Measurements from ENCODE around the gene APIP.

The APIP gene

GRCh38 chr11:34887260-34887659 lies 28.9 kb downstream of the APIP start:
- no peak for DNase-seq (ENCODE audit: low spot score)

- no peak for DNase-seq (ENCODE audit: low spot score)
Observed at GRCh38 chr11:34886609-34887008, 29.6 kb downstream of the APIP start.

DNA sequence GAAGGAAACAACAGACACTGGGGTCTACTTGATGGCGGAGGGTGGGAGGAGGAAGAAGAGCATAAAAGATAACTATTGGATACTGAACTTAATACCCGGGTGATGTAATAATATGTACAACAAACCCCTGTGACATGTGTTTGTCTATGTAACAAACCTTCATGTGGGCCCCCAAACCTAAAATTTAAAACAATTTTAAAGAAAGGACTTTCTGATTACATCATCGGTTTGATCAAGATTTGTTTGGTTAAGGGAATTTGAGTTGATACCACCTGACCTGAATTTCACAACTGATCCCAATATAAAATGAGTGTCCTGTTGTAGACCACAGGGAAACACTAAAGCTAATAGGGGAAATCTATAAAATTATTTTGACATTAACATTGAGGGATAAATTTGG lies 34.3 kb downstream of the APIP start:
- DNase-seq (ENCODE audit: low spot score), result no peak

GRCh38 chr11:34877375-34877975 lies 38.7 kb downstream of the APIP start:
- no peak for DNase-seq (ENCODE audit: low spot score)

GRCh38 chr11:34874202-34874601 lies 42.0 kb downstream of the APIP start:
- no peak for DNase-seq (ENCODE audit: low spot score)

DNA sequence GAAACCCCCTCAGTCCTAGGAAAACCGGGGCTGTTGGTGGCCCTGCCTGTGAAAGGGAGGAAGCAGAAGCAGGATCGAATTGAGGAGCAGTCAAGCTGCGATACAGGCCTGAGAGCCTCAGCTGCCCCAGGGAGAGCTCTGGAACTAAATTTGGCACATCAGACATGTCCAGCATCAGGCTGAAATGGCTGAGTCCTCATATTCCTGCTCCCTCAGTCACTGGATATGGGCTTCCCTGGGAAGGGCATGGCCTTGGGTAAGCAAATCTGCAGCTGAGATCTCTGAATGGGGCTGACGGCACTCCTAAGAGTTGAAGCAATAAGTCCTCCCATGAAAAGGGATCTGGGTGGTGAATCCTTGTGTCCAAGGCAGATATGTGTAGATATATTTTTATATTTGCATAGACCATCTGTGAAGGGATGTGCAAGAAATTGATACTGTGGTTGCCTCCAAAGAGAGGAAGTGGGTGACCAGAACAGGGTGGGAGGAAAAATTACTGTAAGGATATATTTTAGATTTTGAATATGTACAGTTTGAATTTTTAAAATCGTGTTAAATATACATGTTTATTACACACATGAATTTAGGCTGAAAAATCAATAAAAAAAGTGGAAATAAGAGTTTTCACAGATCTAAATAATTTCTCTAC lies 45.5 kb downstream of the APIP start:
- DNase-seq (ENCODE audit: low spot score), result no peak

DNA sequence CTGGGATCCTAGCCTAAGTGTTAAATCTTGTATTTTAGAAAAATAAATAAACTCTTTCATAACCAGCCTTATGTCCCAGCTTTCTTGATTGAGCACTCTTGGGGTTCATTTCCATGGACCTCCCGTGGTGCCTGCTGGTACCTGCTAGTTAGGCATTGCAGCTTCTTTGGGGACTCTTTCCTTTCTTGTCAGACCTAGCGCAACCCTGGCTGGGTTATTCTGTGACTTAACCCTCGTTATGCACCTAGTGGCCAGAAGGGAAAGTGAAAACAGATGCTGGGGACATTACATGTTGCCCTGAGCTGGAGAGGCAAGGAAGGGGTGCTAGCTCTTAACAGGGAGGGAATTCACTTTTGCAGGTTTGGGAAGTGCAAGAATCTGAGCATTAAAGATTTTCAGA lies 46.8 kb downstream of the APIP start:
- no peak for DNase-seq (ENCODE audit: low spot score)

GRCh38 chr11:34866375-34866774 lies 49.8 kb downstream of the APIP start:
- no peak for DNase-seq (ENCODE audit: low spot score)

DNA sequence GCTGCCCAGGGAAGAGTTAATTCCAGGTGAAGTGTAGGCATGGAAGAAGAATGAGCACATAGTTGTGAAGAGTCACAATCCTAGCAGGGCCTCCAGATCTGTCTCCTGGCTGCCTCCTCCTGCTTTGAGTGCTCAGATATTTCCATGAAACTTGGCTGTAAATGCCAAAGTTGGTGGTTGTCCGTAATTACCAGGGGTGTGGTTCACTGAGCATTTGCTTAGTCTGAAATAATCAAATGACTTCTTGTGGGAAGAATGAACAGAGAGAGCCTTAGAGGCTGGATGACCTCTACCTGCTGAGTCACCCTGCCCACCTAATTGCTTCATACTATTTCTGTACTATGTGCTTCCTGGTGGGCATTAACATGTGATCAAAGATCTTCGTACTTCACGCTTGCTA lies 50.9 kb downstream of the APIP start:
- DNase-seq (ENCODE audit: low spot score), result no peak

DNA sequence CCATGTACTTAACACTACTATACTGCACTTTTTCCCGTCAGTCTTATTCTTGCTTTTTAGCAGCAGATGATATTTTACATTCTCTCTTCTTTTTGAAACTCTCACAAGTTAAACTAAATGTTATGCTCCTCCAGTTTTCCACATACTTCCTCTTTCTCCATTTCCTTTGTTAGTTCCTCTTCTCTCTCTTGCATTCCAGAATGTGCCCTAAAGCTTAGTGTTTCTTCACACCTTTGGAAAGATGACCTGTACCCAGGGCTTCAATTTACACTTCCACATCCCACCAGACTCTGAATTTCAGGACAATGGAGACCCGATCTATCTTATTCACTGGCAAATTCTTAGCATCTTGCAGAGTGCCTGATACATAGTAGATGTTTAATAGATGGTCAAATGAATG lies 51.8 kb downstream of the APIP start:
- no peak for DNase-seq (ENCODE audit: low spot score)

DNA sequence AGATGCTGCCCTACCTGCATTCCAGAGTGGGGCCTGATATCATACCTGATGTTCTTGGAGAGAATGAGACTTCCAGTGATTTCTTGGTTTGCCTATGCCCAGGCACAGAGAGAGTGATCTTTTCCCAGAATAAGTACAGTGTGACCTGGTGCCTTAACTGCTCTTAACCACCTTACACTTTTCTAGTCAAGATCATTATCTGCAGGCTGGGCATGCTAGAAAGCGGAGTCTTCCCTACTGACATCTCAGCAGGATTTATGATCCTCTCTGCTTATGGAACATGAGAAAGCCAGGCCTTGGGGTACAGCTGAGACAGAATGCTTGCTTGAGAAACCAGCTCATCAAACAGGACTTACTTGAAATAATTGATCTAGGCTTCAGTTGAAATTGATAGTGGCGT lies 53.1 kb downstream of the APIP start:
- DNase-seq (ENCODE audit: low spot score), result no peak

DNA sequence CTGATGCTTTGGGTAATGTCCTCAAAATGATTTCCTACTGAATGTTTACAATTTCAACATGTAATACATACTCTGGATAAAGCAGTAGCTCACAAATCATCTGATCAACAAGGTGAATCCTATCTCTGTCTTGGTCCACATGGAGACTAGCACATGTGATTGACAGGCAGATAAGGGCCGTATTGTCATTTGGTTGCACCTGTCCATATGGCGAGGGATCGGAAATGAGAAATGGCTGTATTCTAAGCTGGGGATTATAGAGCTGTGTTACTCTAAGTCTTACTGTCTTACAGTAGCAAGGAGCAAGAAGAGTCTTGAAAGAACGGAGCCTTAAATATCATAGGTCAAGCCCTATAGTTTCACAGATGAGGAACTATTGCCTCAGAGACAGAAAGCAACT lies 55.7 kb downstream of the APIP start:
- DNase-seq (ENCODE audit: low spot score), result no peak

DNA sequence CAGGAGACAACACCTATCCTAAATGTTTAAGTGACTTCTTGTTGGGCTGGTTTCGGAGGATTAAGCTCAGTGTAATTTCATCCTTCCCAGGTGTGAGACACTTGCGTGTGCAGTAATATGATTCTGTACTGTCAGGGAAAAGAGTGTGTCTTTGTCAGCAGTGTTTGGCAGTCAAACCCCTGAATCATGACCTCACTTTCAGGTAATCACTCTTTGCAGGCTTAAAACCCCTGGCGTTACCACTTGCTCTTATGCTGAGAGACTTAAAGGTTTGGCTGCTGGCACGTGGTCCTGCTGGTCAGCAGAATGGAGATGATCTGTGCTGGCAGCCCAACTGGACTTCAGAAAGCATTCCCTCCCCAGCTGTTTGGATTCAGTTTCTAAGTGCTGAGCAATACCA lies 56.1 kb downstream of the APIP start:
- DNase-seq (ENCODE audit: low spot score), result no peak

DNA sequence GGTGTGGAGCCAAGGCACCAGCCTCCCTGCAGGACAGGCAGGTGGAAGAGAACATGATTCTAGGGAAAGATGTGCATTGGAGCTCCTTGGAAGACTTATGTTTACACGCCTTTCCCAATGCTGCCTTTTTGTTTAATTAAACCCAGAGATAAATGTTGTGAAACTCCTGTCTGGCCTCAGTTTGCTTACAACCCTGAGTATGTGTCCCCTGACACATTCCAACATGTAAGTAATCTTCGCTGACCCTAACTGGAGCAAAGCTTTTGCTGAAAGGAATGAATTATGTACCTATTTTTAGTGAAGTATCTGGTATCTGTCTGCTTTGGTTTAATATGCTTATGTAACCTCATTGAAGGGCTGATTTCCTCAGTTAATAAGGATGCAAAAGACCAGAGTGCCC lies 56.7 kb downstream of the APIP start:
- no peak for DNase-seq (ENCODE audit: low spot score)

- DNase-seq (ENCODE audit: low spot score), result no peak
Observed at GRCh38 chr11:34857463-34857862, 58.7 kb downstream of the APIP start.

- DNase-seq (ENCODE audit: low spot score), result no peak
Observed at GRCh38 chr11:34856251-34856650, 59.9 kb downstream of the APIP start.

GRCh38 chr11:34855754-34856095 lies 60.5 kb downstream of the APIP start:
- DNase-seq (ENCODE audit: low spot score), result no peak

- DNase-seq (ENCODE audit: low spot score), result no peak
Observed at GRCh38 chr11:34855021-34855753, 61.0 kb downstream of the APIP start.

DNA sequence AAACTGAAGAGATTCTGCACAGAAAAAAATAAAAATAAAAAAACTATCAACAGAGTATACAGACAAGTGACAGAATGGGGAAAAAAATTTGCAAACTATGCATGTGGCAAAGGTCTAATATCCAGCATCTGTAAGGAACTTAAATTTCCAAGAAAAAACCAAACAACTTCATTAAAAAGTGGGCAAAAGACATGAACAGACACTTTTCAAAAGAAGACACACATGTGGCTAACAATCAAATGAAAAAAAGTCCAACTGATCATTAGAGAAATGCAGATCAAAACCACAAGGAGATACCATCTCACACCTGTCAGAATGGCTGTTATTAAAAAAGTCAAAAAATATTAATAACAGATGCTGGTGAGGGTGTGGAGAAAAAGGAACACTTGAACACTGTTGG lies 64.3 kb downstream of the APIP start:
- DNase-seq (ENCODE audit: low spot score), result no peak

GRCh38 chr11:34850334-34850733 lies 65.8 kb downstream of the APIP start:
- DNase-seq (ENCODE audit: low spot score), result no peak

DNA sequence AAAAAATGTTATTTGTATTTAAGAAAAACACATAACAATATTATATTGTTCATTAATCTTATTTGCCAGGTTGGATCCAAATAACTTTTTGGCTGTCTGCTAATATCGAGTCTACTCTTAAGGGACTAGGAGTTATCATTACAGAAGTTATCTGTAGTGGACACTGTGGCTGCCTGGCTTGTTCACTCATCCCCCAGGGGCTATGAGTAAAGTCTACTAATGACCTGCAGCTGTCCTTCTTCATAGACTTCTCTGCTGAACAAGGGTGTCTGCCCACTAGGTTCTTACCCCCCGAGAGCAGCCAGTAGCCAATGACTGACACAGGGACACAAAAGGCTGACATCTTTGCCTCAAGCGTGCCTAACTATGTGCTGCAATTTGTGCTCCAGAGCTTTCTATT lies 69.7 kb downstream of the APIP start:
- no peak for DNase-seq (ENCODE audit: low spot score)

DNA sequence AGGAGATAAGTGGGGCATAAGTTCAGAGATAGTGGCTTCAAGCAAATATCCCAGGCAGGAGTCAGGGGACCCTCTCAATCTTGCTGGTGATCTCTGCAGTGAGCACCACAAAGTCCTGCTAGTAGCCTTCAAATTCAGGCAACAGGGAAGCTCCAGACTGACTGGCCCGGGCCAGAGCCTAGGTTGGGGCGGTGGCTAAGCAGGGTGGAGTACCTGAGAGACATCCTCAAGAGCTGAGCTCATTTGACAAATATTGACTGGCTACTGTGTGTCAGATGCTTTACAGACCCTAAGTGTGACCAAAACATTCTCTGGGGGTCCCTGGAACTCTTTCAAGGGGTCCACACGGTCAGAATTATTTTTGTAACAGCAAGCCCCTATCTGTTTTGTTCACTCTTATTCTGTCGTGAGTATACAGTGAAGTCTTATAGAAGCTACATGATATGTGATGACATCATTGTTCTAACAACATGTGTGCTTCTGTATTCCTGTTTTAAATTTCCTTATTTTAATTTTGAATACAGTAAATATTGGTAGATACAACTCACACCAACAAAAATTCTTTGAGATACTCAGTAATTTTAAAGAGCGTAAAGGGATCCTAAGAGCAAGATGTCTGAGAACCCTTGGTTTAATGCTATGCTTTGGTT lies 71.6 kb downstream of the APIP start:
- no peak for DNase-seq (ENCODE audit: low spot score)

- no peak for DNase-seq (ENCODE audit: low spot score)
Observed at GRCh38 chr11:34843271-34843670, 72.9 kb downstream of the APIP start.

Measured in left forelimb (tissue), 1 donor.